HG02973 (cell line): ENCODE results near the gene TSPAN6.

Source experiments
- ATAC-seq: cut with Tn5 transposase; IDR thresholded peaks from one replicate; pipeline ENCODE4 v1.9.1; 2021; ENCODE audit warnings: moderate library complexity; ENCODE audit not compliant: unreplicated experiment

TSPAN6 gene, protein sequence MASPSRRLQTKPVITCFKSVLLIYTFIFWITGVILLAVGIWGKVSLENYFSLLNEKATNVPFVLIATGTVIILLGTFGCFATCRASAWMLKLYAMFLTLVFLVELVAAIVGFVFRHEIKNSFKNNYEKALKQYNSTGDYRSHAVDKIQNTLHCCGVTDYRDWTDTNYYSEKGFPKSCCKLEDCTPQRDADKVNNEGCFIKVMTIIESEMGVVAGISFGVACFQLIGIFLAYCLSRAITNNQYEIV

DNA sequence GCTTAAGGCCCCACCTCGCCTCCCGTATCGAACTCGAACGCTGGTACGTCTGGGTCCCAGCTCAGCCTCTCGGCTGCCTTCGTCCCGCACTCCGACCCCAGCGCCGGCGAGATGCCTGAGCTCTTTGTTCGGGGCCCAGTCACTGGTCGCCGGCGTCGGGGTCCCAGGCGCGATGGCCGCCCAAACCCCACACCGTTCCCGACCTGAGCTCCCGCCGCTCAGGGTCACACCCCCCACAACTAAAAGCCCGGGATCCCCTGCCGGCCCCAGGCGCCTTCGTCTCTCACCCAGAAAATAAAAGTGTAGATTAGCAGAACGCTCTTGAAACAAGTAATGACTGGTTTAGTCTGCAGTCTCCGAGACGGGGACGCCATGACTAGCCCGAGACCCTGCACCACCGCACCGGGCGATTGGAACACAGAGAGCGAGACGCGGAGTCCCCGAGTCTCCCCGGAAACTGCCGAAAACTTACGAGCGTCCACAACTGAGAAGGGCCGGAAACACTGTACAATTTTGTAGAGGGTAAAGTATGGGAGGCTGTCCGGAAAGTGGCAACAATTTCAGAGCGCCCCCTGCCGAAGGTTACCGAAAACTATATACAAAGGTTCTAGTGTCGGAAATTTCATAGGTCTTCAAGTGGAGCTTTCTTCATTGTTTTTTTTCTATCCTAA, at the start of gene TSPAN6:
TSPAN6 (minus strand) TSS at position 486 of the 671 bp plus-strand sequence; CDS start at position 374, 112 bp downstream.
- peak; percentile 90 for ATAC-seq

DNA sequence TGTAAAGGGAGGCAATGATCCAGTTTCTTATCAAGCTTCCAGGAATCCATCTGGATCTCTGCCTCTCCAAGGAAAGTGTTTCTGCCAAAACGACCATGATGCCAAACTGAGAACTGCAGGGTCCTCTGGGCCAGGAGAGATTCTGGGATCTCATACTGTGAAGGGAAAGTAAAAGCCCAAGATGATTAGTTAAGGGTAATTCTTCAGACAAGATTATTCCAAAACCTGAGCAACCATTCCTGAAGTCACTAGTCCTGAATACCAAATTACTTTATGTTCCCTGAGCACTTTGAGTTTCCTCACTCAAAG, 49.3 kb upstream of the TSPAN6 start:
- no peak for ATAC-seq

DNA sequence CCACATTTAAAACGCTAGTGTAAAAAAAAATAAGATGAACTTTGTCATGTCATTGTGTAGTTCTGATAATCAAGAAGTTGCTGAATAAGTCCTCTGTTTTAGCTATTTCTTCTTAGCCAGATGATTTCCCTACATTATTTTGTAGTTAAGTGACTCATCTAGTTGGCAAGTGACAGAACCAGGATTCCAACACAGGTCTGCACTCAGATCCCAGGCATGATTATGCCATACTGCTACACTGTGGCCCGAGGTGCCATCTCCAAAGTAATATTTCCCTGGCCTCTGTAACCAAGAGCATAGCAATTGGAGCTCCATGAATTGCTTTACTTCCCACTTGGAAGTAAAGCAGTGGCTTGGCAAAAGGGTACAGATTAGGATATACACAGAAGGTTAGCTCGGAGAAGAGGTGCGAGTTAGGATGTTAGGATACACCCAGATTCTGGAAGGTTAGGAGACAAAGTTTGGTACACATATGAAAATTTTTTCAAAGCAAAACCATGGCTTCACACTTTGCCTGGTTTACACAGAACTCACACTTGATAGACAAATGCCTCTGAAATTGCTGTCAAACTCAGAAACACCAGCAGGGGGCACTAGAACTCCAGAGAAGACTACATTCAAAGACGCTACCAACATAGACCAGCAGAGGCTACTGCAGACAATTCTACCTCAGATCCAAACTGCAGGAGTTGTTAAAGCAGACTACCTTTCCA, 48.8 kb upstream of the TSPAN6 start:
- ATAC-seq, result peak; percentile 63

DNA sequence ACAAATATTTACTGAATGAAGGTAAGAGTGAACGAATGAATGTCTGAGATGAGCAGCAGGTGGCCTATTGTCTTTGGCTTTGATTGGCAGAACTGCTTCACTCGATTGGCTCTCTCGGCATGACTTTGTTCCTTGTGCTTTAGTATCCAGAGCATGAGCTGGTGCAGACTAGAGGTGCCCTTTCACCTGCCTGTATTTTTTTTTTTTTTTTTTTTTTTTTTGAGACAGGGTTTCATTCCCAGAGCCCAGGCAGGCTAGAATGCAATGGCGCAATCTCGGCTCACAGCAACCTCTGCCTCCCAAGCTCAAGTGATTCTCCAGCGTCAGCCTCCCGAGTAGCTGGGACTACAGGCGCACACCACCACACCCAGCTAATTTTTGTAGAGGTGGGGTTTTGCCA, 46.3 kb upstream of the TSPAN6 start:
- no peak for ATAC-seq

DNA sequence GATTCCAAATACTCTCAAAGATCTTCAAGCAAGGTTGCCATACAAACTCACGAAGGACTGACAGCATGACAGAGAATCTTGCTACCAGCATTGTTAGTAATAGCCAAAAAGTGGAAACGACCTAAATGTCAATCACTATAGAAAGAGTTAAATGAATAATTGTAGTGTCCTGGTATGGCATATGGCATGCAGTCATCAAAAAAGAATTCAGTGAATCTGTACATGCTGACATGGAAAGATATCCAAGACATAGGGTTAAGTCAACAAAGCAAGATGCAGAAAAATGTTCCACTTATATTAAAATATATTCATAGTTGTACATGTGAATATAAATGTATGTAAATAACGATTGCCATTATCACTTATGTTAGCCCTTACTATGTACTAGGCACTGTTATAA, 45.0 kb upstream of the TSPAN6 start:
- ATAC-seq, result no peak

DNA sequence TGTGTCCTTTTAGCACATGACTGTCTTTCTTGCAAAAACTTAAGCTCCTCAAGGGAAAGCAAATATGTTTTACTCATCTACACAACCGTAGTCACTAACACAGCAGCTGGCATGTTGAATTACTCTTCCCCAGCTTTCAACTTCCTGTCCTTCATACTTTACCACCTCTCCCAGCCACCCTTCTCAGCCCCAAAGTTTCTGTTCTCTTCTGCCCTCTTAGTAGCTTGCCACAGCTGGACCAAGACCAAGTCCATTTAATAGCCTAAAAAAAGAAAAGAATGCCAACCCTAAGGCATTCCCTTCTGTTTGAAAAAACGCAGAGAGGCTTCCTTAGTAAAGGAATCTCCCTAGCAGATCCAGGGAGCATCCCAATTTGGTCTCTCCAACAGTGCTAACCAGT, 44.1 kb upstream of the TSPAN6 start:
- ATAC-seq, result no peak

DNA sequence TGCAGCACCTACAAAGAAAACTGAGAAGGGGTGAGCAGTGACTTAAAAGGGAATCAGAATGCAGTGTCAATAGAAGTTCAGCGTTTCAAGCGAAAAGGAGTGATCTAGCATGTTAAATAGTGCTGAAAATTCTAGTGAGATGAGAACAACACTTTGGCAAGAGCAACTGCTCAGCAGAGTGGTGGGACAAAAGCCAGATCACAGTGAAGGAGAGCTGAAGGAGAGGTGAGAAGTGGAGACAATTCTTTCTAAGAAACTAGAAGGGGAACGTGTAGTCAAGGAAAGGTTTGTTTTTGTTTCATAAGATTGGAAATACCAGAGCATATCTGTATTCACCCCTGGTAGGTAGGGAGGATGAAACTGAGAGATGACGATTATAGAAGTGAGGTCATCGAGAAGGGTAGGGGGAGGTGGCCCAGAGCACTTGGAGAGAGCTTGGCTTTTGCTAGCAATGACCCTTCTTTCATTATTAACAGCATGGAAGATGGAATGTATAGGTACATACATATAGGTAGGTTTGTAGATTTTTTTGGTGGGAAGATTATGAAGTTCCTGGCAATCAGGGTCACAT, 41.1 kb upstream of the TSPAN6 start:
- no peak for ATAC-seq

DNA sequence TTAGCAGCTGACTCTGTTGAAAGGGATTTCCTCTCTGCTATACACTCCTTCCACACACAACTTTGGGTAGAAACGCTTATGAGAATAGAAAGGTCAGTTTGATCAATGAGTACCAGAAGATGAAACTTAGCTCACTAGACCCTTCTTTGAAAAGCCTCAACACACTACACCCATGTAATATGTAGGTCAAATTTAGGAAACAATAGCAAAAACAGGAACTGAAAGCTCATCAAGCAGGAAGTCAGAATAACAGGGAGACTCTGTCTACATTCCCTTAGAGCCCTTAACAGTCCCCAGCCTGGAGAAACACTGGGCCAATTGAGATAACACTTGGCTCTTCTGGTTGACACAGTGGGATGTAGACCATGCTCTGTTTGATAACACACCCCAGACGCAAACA, 38.1 kb upstream of the TSPAN6 start:
- no peak for ATAC-seq

DNA sequence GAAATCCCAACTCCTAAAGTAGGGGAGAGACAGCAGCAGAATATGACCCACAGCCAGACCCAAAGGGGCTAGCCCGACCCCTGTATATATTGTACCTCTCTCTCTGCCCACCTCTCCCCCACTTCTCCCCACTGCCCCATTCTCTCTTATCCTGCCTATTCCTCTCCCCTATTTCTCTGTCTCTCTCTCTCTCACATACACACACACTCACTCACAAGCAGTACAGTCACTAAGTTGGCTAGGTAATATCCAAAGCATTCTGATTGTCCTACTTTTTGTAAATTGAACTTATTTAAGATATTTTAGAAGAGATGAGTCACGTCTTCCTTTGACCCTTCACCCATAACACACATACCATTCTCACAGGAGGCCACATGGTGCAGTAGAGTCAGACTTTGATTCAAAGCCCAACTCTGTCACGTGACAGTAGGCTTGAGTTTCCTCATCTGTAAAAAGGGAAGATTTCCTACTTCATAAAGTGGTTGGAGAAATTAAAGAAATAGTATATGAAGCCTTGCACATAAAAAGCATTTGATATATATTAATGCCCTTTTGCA, 36.9 kb upstream of the TSPAN6 start:
- ATAC-seq, result no peak

DNA sequence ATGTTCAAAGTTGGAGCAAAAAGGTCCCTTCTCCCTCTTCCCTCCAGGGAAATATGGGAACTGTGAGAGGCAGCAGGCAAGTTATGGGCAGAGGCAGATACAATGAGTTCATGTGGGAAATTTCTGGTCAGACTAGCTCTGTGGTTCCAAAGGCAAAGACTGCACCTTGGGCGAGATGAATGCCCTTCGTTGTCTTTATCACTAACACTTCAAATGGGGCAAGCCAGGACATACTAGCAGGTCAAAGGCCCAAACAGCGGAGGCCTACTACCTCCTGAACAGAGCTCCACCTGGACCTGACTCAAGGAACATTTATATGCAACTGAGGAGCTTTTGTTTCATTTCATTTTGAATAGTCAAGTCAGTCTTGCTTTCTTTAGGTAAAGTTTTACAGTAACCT, 36.4 kb upstream of the TSPAN6 start:
- no peak for ATAC-seq

DNA sequence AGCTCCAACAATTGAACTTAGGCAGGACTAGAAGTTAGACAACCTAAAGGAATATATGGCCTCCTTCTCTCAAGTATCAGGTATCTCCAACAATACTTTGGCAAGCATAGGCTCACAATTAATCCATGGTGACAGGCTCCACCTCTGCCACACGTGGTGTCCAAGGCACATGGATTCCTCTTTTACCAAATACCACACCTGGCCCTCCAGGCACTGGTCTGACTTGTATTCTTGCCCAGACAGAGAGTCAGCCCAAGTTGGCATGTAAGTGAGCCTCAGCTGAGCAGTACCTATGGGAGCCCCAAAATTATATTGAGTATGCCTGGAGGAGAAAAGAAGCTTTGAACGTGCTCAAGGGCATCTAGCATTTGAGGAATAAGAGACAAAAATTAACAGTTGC, 27.0 kb upstream of the TSPAN6 start:
- no peak for ATAC-seq

DNA sequence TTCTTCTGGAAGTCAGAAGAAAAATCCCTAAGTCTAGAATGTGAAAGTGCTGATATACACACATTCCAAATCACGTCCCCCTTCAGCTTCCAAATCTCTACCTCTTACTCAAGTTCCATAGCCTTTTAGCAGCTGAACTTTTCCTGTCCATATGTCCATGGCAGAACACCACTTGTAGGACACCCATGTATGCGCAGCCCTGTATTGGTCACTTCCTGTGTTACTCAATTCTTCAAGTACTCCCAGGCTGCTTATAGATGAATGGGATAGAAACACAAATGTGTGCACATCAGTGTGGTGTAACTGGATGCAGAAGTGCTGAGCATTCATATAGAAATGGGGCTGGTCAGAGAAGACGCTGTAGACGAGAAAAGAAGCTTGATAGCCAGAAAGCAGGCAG, 26.2 kb upstream of the TSPAN6 start:
- no peak for ATAC-seq

DNA sequence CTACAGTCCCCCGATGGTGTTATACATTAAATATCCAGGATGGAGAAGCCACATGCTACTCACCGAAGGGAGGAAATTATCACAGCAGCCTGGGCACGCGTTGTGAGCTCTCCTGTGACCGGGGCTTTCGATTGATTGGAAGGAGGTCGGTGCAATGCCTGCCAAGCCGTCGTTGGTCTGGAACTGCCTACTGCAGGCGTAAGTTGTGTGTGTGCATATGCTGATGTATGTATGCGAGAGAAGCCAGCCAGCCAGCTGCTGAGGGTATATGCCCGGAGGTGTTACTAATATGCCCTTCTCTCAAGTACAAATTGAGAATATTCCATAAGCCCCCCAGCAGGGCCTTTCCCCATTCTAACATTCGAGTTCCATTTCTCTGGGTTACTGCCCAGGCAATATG, 25.6 kb upstream of the TSPAN6 start:
- ATAC-seq, result no peak

DNA sequence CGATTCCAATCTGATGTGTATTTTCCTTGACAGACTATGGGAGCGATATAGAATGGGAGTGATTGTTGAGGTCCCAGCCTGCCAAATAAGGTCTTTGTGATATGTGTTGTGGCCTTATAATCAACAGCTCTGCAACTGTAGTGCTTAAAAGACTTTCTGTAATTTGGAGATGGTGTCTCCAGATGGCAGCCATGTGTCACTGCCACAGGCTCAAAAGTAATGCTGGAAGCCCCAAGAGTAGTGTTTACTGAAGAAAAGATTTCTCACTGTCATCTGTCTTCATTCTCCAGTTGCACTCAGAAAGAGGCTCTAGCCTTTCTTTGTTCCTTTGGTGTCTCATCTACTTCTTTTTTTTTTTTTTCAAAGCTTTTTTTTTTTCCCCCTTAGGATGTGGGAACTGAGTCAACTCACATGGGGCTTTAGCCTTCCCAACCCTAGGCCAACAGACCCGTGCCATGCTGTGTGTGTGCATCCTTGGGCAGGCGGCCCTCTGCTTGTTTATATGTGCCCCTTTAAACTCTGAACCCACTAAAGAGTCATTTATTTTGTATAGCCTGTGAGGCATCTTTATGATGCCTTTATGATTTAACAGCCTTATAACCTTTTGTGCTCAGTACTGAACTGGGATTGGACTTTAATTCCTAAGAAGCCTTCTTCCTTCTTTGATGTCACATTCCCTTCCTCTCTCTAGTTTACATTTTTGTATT, 23.0 kb upstream of the TSPAN6 start:
- no peak for ATAC-seq

DNA sequence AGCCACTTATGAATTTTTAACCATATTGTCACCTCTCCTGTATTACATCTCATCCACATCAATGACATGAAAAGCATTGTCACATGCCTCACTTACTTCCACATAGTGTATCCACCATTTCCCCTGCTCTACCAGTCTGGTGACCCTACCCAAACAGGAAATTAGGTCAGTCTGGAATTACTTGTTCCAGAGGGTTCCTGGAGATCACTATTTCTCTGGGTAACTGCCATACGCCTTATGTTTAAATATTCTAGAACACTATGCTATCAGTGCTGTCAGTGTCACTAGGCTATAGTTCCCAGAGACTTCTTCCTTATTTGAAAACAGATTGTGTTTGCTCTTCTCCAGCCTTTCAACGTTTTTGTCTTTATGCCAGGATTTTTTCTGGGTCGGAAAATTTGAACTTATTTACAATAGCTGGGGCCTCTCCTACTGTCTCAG, 22.4 kb upstream of the TSPAN6 start:
- ATAC-seq, result no peak

DNA sequence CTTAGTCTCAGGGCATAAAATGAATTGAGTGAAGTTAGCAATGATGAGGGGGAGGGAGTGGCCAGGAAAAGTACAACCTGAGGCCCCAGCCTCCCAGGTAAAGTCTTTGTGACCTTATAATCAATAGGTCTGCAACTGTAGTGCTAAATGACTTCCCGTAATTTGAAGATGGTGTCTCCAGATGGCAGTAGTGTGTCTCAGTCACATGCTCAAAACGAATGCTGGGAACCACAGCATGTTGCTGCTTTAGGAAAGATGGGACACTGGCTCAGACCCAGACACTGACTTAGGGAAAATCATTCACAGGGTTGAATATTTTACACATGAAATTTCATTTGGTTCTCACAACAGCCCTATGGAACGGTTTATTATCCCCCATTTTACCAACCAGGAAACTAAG, 17.7 kb upstream of the TSPAN6 start:
- ATAC-seq, result no peak

DNA sequence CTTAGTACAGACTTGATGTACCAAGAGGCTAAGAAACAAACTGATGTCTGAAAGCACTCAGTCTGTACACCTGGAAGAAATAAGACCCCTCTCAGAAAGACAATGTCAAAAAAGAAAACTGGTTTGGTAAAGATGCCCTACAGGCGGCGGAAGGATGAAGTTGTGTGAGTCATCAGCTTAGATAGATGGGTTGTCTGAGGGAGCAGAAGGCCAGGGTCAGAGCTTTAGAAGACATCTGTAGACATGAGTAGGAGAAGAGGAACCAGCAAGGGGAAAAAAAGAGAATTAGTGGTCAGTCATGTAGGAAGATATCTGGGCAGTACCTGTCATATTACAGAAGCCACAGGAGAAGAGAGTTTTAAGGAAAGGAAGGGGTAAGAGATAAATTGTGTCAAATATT, 15.7 kb upstream of the TSPAN6 start:
- no peak for ATAC-seq

DNA sequence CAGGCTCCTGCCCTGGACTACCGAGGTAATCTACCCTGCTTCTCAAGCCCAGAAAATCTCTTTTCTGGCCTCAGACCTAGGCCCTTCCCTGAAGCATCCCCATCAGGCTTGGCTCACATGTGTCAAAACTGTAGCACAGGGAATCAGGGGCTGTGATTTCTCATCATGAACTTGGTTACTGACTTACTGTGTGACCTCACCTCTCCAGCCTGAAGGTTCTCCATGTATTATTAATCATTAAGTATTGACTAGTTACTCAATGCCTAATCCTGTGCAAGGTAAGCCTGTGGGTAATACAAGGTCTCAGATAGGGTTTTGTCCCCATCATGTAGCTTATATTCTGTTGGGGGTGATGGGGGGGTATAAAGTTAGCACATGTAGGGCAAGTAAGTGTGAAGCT, 14.2 kb upstream of the TSPAN6 start:
- no peak for ATAC-seq

DNA sequence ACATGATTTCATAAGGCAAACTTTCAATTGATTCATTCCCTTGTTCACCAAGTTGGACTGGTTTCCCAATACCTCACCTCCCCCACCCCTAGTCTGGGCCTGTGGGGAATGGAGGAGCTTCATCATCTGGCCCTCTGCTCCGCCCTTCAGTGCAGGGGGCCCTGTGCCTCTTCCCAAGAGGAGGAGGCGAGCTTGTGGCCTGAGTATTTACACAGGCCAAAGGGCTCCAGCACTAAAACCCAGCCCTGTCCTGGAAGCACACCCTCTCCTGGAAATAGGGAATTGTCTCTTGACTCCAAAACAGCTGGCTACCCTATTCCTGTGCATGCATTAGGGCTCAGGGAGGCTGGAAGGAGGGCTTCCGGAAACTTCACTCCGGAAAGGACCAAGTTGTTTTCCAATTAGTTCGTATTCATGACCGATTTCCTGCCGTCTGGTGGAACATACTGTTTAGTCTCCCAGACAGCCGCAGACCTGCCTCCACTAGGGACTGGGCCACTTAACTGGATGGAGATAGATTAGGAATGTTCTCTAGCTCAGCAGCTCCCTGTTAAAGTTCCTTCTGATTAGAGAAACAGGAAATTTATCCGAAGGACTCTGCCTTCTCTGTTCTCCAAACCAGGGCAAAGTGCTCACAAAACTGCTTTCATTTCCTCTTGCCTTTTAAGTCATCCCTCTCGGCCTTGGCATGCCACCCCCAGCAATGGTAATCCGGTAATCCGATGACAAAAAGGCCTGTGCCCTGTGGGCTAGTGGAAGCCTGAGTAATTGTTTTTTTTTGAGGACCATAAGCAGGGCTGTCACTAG, 13.1 kb upstream of the TSPAN6 start:
- ATAC-seq, result no peak
